Heart left ventricle (tissue), 16 donors: ENCODE data around the gene PPP4R2. TPM values are rescaled to one million over a fixed set of nuclear protein-coding genes. Genes with fewer than 3 reads are reported as not detected.
"Not testable (repeated sequence)": the region's sequence is repeated elsewhere in the genome, so short reads cannot be mapped to it uniquely, and the experiment has no call there.

Experiments used
- ATAC-seq, 4 donors: fragments of 200-7000 bp; cut with Tn5 transposase; one replicate each; pipeline ENCODE4 v1.9.1; 2020 to 2022; ENCODE audit warnings: moderate library complexity in 4 of 4, mild to moderate bottlenecking in 3 of 4, moderate number of reproducible peaks in 1 of 4
- DNase-seq, 5 donors: peaks; one replicate each; pipeline ENCODE4 v3.0.0-alpha.2; 2020
- H3K27ac ChIP-seq, 12 donors: fragments of 200-600 bp; sonication (generic) in 4 of 12; one replicate each; pipeline versions ENCODE4 v1.5.0 to v1.8.0; 2016 to 2022; ENCODE audit warnings: mild to moderate bottlenecking in 2 of 12
- H3K27me3 ChIP-seq, 9 donors: fragments of 200-600 bp; sonication (generic) in 2 of 9; one replicate each; pipeline versions ENCODE4 v1.5.1 to v1.8.0; 2016 to 2022; ENCODE audit warnings: mild to moderate bottlenecking in 3 of 9
- H3K36me3 ChIP-seq, 9 donors: fragments of 200-600 bp; sonication (generic) in 2 of 9; one replicate each; pipeline versions ENCODE4 v1.5.0 to v1.8.0; 2018 to 2022; ENCODE audit warnings: mild to moderate bottlenecking in 2 of 9
- H3K4me1 ChIP-seq, 12 donors: fragments of 200-600 bp; sonication (generic) in 4 of 12; one replicate each; pipeline versions ENCODE4 v1.5.0 to v1.8.0; 2016 to 2022; ENCODE audit warnings: mild to moderate bottlenecking in 3 of 12
- H3K4me3 ChIP-seq, 12 donors: fragments of 200-600 bp; sonication (generic) in 4 of 12; one replicate each; pipeline versions ENCODE4 v1.5.0 to v1.8.0; 2017 to 2022; ENCODE audit warnings: mild to moderate bottlenecking in 9 of 12, moderate library complexity in 4 of 12
- H3K9me3 ChIP-seq, 12 donors: fragments of 200-600 bp; sonication (generic) in 4 of 12; one replicate each; pipeline versions ENCODE4 v1.5.0 to v1.8.0; 2016 to 2022; ENCODE audit warnings: mild to moderate bottlenecking in 1 of 12
- CTCF ChIP-seq, 12 donors: fragments of 200-600 bp; sonication (generic) in 4 of 12; IDR thresholded peaks; one replicate each; pipeline versions ENCODE4 v1.5.0 to v1.8.0; 2018 to 2022; ENCODE audit warnings: antibody characterized with exemption in 12 of 12, mild to moderate bottlenecking in 5 of 12
- POLR2A ChIP-seq, 2 donors: fragments of 450-650 bp; IDR thresholded peaks; one replicate each; pipeline ENCODE4 v1.6.1; 2017; ENCODE audit warnings: antibody characterized with exemption in 2 of 2, mild to moderate bottlenecking in 2 of 2, moderate library complexity in 2 of 2
- WGBS, 4 donors: extraction: QIAGEN DNeasy Blood & Tissue Kit in 2 of 4; methylation state at CpG; one replicate each; pipeline versions ENCODE4 v1.1.5 to v1.1.7; 2013 to 2018; 5-methylcytosine and 5-hydroxymethylcytosine counted together
- intact Hi-C, 10 donors: fragments of 100-400 bp; cut with DNase I; formaldehyde crosslinking; loops; one replicate each; pipeline versions ENCODE4 v1.11.1 to v1.14.2; 2022
- polyA plus RNA-seq, 2 donors: library from polyadenylated mRNA; stranded (reverse); fragments of 200-250 nt; gene quantifications; one replicate each; pipeline ENCODE4 v1.2.3, GENCODE V29; 2013
- total RNA-seq, 9 donors: library from RNA; depleted of rRNA in 2 of 9; stranded (reverse); fragments of >200 nt in 2 of 9; fragmentation: NEBNext Ultra II Directional in 3 of 9; extraction: Animal tissue kit (Norgen Biotek cat#: 25700) in 3 of 9; gene quantifications; one replicate each; pipeline versions ENCODE4 v1.1.0 to v1.2.4, GENCODE V29; 2016 to 2023
- donor health status: ischemic (EF 13 %, LVEDD 7.1; RV severe dilation, severe dysfunction).
- donor health status: healthy with polysubstance abuse.
- donor health status: DM: no; HTN: yes; CAD: no.
- donor health status: DM: no; HTN: no; CAD: no.
- donor health status: ischemic (EF 25% LVEDD 6.9; RV normal size, moderate dysfunction).
- donor health status: ischemic (EF 25% LVEDD 5.7; RV mildly dilated, moderate dysfunction).
- donor health status: healthy.
- donor health status: DM: yes; HTN: yes; CAD: no.
- donor health status: ischemic (EF 35%, LVEDD 5.7; RV mildly dilated, moderate dysfunction).
- donor health status: nonischemic (EF 11% LVEDD 7.7; RV severe dilation, severe dysfunction).
- donor health status: DM: yes; HTN: yes; CAD: no.
- donor health status: PGD.
- donor health status: ischemic (EF 29% LVEDD 5.4; RV normal size, mild dysfunction).
- donor health status: nonischemic (EF 23%, LVEDD 6.1; RV moderate dilation, normal function).

Gene PPP4R2
- total and polyA plus RNA-seq, 11 donors = 17.0 to 69.7 (median 48.1) TPM

GRCh38 chr3:72999951-73000350, 3.3 kb downstream of the PPP4R2 start:
- no peaks in the 10 kb centered on the region for H3K9me3 ChIP-seq
- H3K4me1 ChIP-seq = peaks cover 0 to 72% (median 49%) of the 10 kb centered on the region in 12 donors
- DNase-seq = no peak
- H3K27ac ChIP-seq = peak overlapping the region in 3 of 12 donors; percentile 17 to 99 (median 99)
- intact Hi-C loops = loop anchor here (2.0 to 10.0 kb wide), 8 partner anchors 37 to 153 kb away; partner anchors contain the start of gene SHQ1 (in 2 of the 10)
- no peak for ATAC-seq
- TF ChIP-seq POLR2A (IDR thresholded peaks at IDR 0.05) (no peak), CTCF (IDR thresholded peaks at IDR 0.05) (no peak)
- peak overlapping the region in 9 of 12 donors; percentile 76 to 98 (median 92) for H3K4me3 ChIP-seq
- 21 to 33% (median 26%) methylated on average over 2 of the region's 2 CpGs for WGBS, 4 donors
- H3K27me3 ChIP-seq = no peaks in the 10 kb centered on the region
- H3K36me3 ChIP-seq = peaks cover 0 to 46% (median 21%) of the 10 kb centered on the region in 9 donors

GRCh38 chr3:73003050-73003449, 6.4 kb downstream of the PPP4R2 start:
- not testable (repeated sequence) for H3K4me3 ChIP-seq, H3K9me3 ChIP-seq, ATAC-seq, H3K27me3 ChIP-seq, DNase-seq, H3K27ac ChIP-seq
- 67 to 82% (median 75%) methylated on average over 8 of the region's 8 CpGs for WGBS, 4 donors
- intact Hi-C loops = loop anchor here in 4 of 10 donors (5.0 to 10.0 kb wide), 2 partner anchors 49 to 52 kb away; no protein-coding TSS in a partner anchor
- H3K36me3 ChIP-seq = peaks cover 0 to 75% (median 43%) of the 10 kb centered on the region in 9 donors
- peaks cover 0 to 84% (median 48%) of the 10 kb centered on the region in 12 donors for H3K4me1 ChIP-seq

- no peak for TF ChIP-seq POLR2A (IDR thresholded peaks at IDR 0.05)
- TF ChIP-seq CTCF (IDR thresholded peaks at IDR 0.05) = no peak
- intact Hi-C loops = loop anchor here in 4 of 10 donors (5.0 to 10.0 kb wide), 2 partner anchors 48 to 50 kb away; no protein-coding TSS in a partner anchor
- Histone ChIP-seq H3K27ac (no peak overlapping the region), H3K9me3 (no peaks in the 10 kb centered on the region), H3K4me3 (no peak overlapping the region), H3K36me3 (peaks cover 0 to 69% (median 36%) of the 10 kb centered on the region in 9 donors), H3K27me3 (no peaks in the 10 kb centered on the region), H3K4me1 (peaks cover 3 to 84% (median 47%) of the 10 kb centered on the region in 12 donors)
- ATAC-seq (no peak), DNase-seq (no peak)
- 64 to 66% (median 65%) methylated on average over 4 of the region's 4 CpGs for WGBS, 4 donors
Measured at GRCh38 chr3:73004316-73004715, 7.7 kb downstream of the PPP4R2 start.

GRCh38 chr3:73007992-73008712, 11.5 kb downstream of the PPP4R2 start:
- DNase-seq = no peak
- ATAC-seq = no peak
- peaks cover 0 to 45% (median 22%) of the 10 kb centered on the region in 9 donors for H3K36me3 ChIP-seq
- TF ChIP-seq CTCF (IDR thresholded peaks at IDR 0.05) (no peak), POLR2A (IDR thresholded peaks at IDR 0.05) (no peak)
- H3K27me3 ChIP-seq = no peaks in the 10 kb centered on the region
- H3K9me3 ChIP-seq = no peaks in the 10 kb centered on the region
- H3K4me3 ChIP-seq = no peak overlapping the region
- WGBS, 4 donors = 35 to 41% (median 38%) methylated on average over 6 of the region's 6 CpGs
- intact Hi-C loops = loop anchor here in 3 of 10 donors (10.0 kb wide), 1 partner anchor 47 kb away; no protein-coding TSS in a partner anchor
- H3K27ac ChIP-seq = peak overlapping the region in 1 of 12 donors; percentile 9
- peaks cover 3 to 79% (median 41%) of the 10 kb centered on the region in 12 donors for H3K4me1 ChIP-seq
